Measurements from ENCODE around the gene MARCO. TPM values are rescaled to one million over a fixed set of nuclear protein-coding genes. Genes with fewer than 3 reads are reported as not detected.

MARCO gene
- total RNA-seq, 1 experiment from 2014 or later, result not detected

DNA sequence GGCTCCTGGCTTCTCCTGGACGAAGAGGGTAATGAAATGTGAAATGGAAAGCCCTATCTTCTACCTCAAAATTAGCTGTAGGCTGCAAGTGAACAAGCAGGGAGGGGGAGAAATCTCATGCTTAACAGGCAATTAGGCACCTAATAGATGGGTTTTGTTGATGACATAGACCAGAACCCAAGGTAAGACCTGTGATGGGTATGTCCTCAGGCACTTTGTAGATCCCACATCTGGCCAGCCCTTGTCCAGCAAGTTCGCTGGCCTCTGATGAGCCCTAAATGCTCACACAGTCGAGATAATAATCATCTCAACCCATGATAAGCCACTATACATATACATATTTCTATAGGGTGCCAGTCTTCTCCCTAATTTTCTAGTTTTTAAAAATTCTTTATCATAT is 82.6 kb downstream of the MARCO start:
- Histone ChIP-seq H2BK20ac (ENCODE audit: low read depth, low read length, poor library complexity, severe bottlenecking) (no peak overlapping the region), H2BK5ac (ENCODE audit: insufficient read length, low read length) (no peak overlapping the region), H3K4me1 (ENCODE audit: insufficient read depth, low read length) (no peaks in the 10 kb centered on the region; the same call in 1 of the 2 replicates), H2AK5ac (ENCODE audit: insufficient read length, low read length) (no peak overlapping the region), H4K5ac (ENCODE audit: insufficient read length, low read depth, low read length) (no peak overlapping the region), H3K27me3 (ENCODE audit: insufficient read depth, low read length) (no peaks in the 10 kb centered on the region; the same call in 1 of the 2 replicates), H3K18ac (ENCODE audit: insufficient read length, low read depth, low read length) (no peak overlapping the region), H3K23me2 (ENCODE audit: insufficient read length, low read depth, low read length, poor library complexity, severe bottlenecking) (no peaks in the 10 kb centered on the region), H2BK12ac (ENCODE audit: insufficient read length, low read depth, low read length) (no peak overlapping the region), H3K4me2 (ENCODE audit: insufficient read depth, insufficient read length, low read length) (no peak overlapping the region), H3K56ac (ENCODE audit: insufficient read length, low read depth, low read length) (no peak overlapping the region), H3K79me2 (ENCODE audit: insufficient read depth, low read length) (no peaks in the 10 kb centered on the region), H2AFZ (ENCODE audit: low read length) (no peak overlapping the region), H3K4ac (ENCODE audit: low read depth, low read length) (no peak overlapping the region), H4K91ac (ENCODE audit: insufficient read length, low read depth, low read length) (no peak overlapping the region), H3K79me1 (ENCODE audit: insufficient read depth, low read depth, low read length, poor library complexity, severe bottlenecking) (no peaks in the 10 kb centered on the region), H3K9me3 (ENCODE audit: control insufficient read depth, low read depth, low read length) (no peaks in the 10 kb centered on the region), H3K23ac (ENCODE audit: insufficient read length, low read depth, low read length) (no peak overlapping the region), H2BK120ac (ENCODE audit: low read depth, low read length, poor library complexity, severe bottlenecking) (no peak overlapping the region), H2BK15ac (ENCODE audit: low read depth, low read length) (no peak overlapping the region), H4K20me1 (ENCODE audit: control insufficient read depth, insufficient read depth, insufficient read length) (no peaks in the 10 kb centered on the region), H3K9ac (ENCODE audit: extremely low read depth, insufficient read length, low read length) (no peak overlapping the region), H3K27ac (ENCODE audit: insufficient read length, low read depth, low read length) (no peak overlapping the region), H4K8ac (replicated peaks; ENCODE audit: insufficient read length, low read depth, low read length) (no peak overlapping the region), H3T11ph (ENCODE audit: low read length) (no peak overlapping the region), H3K14ac (ENCODE audit: insufficient read depth, low read length) (no peak overlapping the region)
- peaks cover 5 to 8% (median 7%) of the 10 kb centered on the region in 3 experiments for H3K36me3 Mint-ChIP-seq (ENCODE audit: insufficient read depth in 1 of 3, low read depth in 3 of 3)
- H3K4me3 Mint-ChIP-seq, result no peak overlapping the region
- TF ChIP-seq, protein P1, sequence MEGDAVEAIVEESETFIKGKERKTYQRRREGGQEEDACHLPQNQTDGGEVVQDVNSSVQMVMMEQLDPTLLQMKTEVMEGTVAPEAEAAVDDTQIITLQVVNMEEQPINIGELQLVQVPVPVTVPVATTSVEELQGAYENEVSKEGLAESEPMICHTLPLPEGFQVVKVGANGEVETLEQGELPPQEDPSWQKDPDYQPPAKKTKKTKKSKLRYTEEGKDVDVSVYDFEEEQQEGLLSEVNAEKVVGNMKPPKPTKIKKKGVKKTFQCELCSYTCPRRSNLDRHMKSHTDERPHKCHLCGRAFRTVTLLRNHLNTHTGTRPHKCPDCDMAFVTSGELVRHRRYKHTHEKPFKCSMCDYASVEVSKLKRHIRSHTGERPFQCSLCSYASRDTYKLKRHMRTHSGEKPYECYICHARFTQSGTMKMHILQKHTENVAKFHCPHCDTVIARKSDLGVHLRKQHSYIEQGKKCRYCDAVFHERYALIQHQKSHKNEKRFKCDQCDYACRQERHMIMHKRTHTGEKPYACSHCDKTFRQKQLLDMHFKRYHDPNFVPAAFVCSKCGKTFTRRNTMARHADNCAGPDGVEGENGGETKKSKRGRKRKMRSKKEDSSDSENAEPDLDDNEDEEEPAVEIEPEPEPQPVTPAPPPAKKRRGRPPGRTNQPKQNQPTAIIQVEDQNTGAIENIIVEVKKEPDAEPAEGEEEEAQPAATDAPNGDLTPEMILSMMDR (conservative IDR thresholded peaks at IDR 0.05), result no peak
- DNase-seq, result no peak
- H3K27me3 Mint-ChIP-seq (ENCODE audit: low read depth), result peaks cover 2% of the 10 kb centered on the region
- H3K9me3 Mint-ChIP-seq, result peaks cover 6 to 8% of the 10 kb centered on the region in 2 experiments
- no CpG with 5 or more reads among the region's 3 CpGs for WGBS (ENCODE audit: extremely low coverage, insufficient read length, low lambda C conversion rate)
- H3K27ac Mint-ChIP-seq, result no peak overlapping the region
- peaks cover 13 to 16% of the 10 kb centered on the region in 2 experiments for H3K4me1 Mint-ChIP-seq
